HepG2 (cell line): ENCODE data around the gene DNPH1. TPM values are rescaled to one million over a fixed set of nuclear protein-coding genes. Genes with fewer than 3 reads are reported as not detected.

Experiments used
- GATAD2A ChIP-seq: IDR thresholded peaks from 2 replicates; pipeline ENCODE4 v1.6.1; 2016
- HDAC1 ChIP-seq: sonication (generic); formaldehyde crosslinking; IDR thresholded peaks from 2 replicates; pipeline ENCODE4 v1.5.1; 2020; ENCODE audit warnings: mild to moderate bottlenecking, missing genetic modification reagents
- IRF2 ChIP-seq: IDR thresholded peaks from 2 replicates; pipeline ENCODE4 v1.6.1; 2018; ENCODE audit warnings: missing genetic modification reagents, missing compliant biosample characterization
- MLLT10 ChIP-seq: sonication (generic); formaldehyde crosslinking; IDR thresholded peaks from 2 replicates; pipeline ENCODE4 v1.4.0; 2020; ENCODE audit warnings: missing genetic modification reagents
- PHF8 ChIP-seq: sonication (generic); formaldehyde crosslinking; IDR thresholded peaks from 2 replicates; pipeline ENCODE4 v1.5.0; 2020; ENCODE audit warnings: missing genetic modification reagents
- REPIN1 ChIP-seq: sonication (generic); formaldehyde crosslinking; IDR thresholded peaks from 2 replicates; pipeline ENCODE4 v1.8.0; 2022; ENCODE audit warnings: missing genetic modification reagents, low read depth, mild to moderate bottlenecking, borderline replicate concordance
- ZC3H4 ChIP-seq: sonication (generic); formaldehyde crosslinking; IDR thresholded peaks from 2 replicates; pipeline ENCODE4 v1.4.0; 2020; ENCODE audit warnings: missing genetic modification reagents, borderline replicate concordance
- ZNF12 ChIP-seq: sonication (generic); formaldehyde crosslinking; IDR thresholded peaks from 2 replicates; pipeline ENCODE4 v1.5.0; 2020; ENCODE audit warnings: missing genetic modification reagents
- ZNF788 ChIP-seq: sonication (generic); formaldehyde crosslinking; IDR thresholded peaks from 2 replicates; pipeline ENCODE4 v1.5.0; 2020; ENCODE audit warnings: mild to moderate bottlenecking, missing genetic modification reagents, borderline replicate concordance
- ZNF879 ChIP-seq: sonication (generic); formaldehyde crosslinking; IDR thresholded peaks from 2 replicates; pipeline ENCODE4 v1.8.1; 2023; ENCODE audit warnings: missing genetic modification reagents
- polyA plus RNA-seq, 8 experiments: library from polyadenylated mRNA; depleted of rRNA in 3 of 8; stranded (reverse) in 7 of 8; unstranded in 1 of 8; fragments of >200 nt; fragmentation: Illumina TruSeq in 4 of 8; extraction: Trizol in 4 of 8; gene quantifications; 2 replicates each; pipeline versions ENCODE4 v1.2.1 to v1.2.3, GENCODE V29; 2011 to 2016; ENCODE audit warnings: low read depth in 4 of 8, missing spikeins in 1 of 8, mixed read lengths in 1 of 8; ENCODE audit not compliant: insufficient read depth in 1 of 8
- total RNA-seq, 5 experiments: library from RNA; depleted of rRNA; stranded (reverse); fragments of >200 nt; fragmentation: Illumina TruSeq; extraction: Trizol; gene quantifications; 2 replicates each; pipeline ENCODE4 v1.2.3, GENCODE V29; 2016; ENCODE audit warnings: low read depth in 1 of 5
- TF ChIP-seq, protein P1 (sequence below): sonication (generic); formaldehyde crosslinking; IDR thresholded peaks from 2 replicates; pipeline ENCODE4 v1.4.0; 2020; ENCODE audit warnings: mild to moderate bottlenecking, missing genetic modification reagents, borderline replicate concordance
- TF ChIP-seq, protein P2 (sequence below): sonication (generic); formaldehyde crosslinking; IDR thresholded peaks from 2 replicates; pipeline ENCODE4 v1.4.0; 2020; ENCODE audit warnings: missing genetic modification reagents
- TF ChIP-seq, protein P3 (sequence below): sonication (generic); formaldehyde crosslinking; IDR thresholded peaks from 2 replicates; pipeline ENCODE4 v1.5.0; 2020; ENCODE audit warnings: missing genetic modification reagents
- TF ChIP-seq, protein P4 (sequence below): IDR thresholded peaks from 2 replicates; pipeline ENCODE4 v1.6.1; 2016; ENCODE audit warnings: missing genetic modification reagents, missing compliant biosample characterization

The DNPH1 gene
- total and polyA plus RNA-seq, 2 of the 13 experiments (the other 11 are each of a cell fraction or from before 2014, with no cell fraction given): 56.5 to 75.1 TPM

DNA sequence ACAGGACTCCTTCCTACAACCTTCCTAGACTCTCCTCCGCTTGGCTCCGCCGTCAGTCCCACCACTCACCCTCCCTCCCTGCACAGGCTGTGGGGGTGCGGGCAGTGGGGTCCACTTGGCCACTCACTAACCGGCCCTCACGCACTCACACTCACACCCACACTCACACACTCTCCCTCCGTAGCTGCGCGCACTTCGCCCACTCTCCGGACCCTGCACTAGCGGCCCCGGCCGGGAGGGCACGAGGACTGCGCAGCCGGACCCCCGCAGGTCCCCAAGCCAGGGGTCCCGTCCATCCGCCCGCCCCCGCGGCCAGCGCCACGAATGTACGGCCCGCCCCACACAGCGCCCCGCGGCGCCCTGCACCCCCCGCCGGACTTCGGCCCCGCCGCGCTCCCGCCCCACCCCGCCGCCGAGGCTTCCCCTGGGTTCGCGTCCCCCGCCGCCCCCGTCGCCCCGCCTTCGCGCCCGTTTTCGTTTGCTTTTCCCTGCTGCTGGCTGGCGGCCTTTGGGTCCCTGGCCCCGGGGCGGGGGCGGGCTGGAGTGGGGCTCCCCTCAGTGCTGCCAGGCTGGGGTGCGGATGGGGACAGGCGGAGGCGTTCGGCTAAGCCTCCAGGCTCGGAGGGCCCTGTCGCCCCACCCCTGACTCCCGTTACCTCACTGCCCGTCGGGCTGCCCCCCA, 45.8 kb upstream of the DNPH1 start (continued):
- TF ChIP-seq, protein P1, sequence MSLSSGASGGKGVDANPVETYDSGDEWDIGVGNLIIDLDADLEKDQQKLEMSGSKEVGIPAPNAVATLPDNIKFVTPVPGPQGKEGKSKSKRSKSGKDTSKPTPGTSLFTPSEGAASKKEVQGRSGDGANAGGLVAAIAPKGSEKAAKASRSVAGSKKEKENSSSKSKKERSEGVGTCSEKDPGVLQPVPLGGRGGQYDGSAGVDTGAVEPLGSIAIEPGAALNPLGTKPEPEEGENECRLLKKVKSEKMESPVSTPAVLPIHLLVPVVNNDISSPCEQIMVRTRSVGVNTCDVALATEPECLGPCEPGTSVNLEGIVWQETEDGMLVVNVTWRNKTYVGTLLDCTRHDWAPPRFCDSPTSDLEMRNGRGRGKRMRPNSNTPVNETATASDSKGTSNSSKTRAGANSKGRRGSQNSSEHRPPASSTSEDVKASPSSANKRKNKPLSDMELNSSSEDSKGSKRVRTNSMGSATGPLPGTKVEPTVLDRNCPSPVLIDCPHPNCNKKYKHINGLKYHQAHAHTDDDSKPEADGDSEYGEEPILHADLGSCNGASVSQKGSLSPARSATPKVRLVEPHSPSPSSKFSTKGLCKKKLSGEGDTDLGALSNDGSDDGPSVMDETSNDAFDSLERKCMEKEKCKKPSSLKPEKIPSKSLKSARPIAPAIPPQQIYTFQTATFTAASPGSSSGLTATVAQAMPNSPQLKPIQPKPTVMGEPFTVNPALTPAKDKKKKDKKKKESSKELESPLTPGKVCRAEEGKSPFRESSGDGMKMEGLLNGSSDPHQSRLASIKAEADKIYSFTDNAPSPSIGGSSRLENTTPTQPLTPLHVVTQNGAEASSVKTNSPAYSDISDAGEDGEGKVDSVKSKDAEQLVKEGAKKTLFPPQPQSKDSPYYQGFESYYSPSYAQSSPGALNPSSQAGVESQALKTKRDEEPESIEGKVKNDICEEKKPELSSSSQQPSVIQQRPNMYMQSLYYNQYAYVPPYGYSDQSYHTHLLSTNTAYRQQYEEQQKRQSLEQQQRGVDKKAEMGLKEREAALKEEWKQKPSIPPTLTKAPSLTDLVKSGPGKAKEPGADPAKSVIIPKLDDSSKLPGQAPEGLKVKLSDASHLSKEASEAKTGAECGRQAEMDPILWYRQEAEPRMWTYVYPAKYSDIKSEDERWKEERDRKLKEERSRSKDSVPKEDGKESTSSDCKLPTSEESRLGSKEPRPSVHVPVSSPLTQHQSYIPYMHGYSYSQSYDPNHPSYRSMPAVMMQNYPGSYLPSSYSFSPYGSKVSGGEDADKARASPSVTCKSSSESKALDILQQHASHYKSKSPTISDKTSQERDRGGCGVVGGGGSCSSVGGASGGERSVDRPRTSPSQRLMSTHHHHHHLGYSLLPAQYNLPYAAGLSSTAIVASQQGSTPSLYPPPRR: peak; percentile 85
- TF ChIP-seq HDAC1 (CRISPR knock-in tag) (peak; percentile 63), REPIN1 (CRISPR knock-in tag) (peak; percentile 20; the same call in 1 of the 2 replicates), ZNF879 (CRISPR knock-in tag) (no peak), ZNF12 (no peak), ZNF788 (CRISPR knock-in tag) (peak; percentile 65; the same call in 1 of the 2 replicates), GATAD2A (CRISPR knock-in tag) (peak; percentile 40; the same call in 1 of the 2 replicates), PHF8 (CRISPR knock-in tag) (peak; percentile 74), ZC3H4 (CRISPR knock-in tag) (no peak), IRF2 (CRISPR knock-in tag) (peak; percentile 71; the same call in 1 of the 2 replicates), MLLT10 (CRISPR knock-in tag) (no peak)
- TF ChIP-seq, protein P2, sequence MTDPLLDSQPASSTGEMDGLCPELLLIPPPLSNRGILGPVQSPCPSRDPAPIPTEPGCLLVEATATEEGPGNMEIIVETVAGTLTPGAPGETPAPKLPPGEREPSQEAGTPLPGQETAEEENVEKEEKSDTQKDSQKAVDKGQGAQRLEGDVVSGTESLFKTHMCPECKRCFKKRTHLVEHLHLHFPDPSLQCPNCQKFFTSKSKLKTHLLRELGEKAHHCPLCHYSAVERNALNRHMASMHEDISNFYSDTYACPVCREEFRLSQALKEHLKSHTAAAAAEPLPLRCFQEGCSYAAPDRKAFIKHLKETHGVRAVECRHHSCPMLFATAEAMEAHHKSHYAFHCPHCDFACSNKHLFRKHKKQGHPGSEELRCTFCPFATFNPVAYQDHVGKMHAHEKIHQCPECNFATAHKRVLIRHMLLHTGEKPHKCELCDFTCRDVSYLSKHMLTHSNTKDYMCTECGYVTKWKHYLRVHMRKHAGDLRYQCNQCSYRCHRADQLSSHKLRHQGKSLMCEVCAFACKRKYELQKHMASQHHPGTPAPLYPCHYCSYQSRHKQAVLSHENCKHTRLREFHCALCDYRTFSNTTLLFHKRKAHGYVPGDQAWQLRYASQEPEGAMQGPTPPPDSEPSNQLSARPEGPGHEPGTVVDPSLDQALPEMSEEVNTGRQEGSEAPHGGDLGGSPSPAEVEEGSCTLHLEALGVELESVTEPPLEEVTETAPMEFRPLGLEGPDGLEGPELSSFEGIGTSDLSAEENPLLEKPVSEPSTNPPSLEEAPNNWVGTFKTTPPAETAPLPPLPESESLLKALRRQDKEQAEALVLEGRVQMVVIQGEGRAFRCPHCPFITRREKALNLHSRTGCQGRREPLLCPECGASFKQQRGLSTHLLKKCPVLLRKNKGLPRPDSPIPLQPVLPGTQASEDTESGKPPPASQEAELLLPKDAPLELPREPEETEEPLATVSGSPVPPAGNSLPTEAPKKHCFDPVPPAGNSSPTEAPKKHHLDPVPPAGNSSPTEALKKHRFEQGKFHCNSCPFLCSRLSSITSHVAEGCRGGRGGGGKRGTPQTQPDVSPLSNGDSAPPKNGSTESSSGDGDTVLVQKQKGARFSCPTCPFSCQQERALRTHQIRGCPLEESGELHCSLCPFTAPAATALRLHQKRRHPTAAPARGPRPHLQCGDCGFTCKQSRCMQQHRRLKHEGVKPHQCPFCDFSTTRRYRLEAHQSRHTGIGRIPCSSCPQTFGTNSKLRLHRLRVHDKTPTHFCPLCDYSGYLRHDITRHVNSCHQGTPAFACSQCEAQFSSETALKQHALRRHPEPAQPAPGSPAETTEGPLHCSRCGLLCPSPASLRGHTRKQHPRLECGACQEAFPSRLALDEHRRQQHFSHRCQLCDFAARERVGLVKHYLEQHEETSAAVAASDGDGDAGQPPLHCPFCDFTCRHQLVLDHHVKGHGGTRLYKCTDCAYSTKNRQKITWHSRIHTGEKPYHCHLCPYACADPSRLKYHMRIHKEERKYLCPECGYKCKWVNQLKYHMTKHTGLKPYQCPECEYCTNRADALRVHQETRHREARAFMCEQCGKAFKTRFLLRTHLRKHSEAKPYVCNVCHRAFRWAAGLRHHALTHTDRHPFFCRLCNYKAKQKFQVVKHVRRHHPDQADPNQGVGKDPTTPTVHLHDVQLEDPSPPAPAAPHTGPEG: peak; percentile 77; the same call in 1 of the 2 replicates
- TF ChIP-seq, protein P3, sequence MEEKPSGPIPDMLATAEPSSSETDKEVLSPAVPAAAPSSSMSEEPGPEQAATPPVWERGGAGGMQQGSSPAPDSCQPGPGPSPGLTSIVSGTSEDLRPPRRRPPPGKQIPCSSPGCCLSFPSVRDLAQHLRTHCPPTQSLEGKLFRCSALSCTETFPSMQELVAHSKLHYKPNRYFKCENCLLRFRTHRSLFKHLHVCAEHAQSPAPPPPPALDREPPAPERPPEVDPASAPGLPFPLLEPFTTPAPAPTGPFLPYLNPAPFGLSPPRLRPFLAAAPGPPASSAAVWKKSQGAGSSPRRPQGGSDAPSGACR (CRISPR knock-in tag): peak; percentile 84; the same call in 1 of the 2 replicates
- TF ChIP-seq, protein P4, sequence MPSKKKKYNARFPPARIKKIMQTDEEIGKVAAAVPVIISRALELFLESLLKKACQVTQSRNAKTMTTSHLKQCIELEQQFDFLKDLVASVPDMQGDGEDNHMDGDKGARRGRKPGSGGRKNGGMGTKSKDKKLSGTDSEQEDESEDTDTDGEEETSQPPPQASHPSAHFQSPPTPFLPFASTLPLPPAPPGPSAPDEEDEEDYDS: peak; percentile 44; the same call in 1 of the 2 replicates
